CD4-positive, CD25-positive, alpha-beta regulatory T cell (primary cell): ENCODE measurements around the gene RFPL1. TPM values are rescaled to one million over a fixed set of nuclear protein-coding genes. Genes with fewer than 3 reads are reported as not detected.

ENCODE experiments used
- ATAC-seq, 2 donors: fragments of 150-1000 bp; cut with Tn5 transposase; one replicate each; pipeline ENCODE4 v1.10.0; 2021; ENCODE audit warnings: low read depth in 2 of 2, moderate number of reproducible peaks in 2 of 2, moderate library complexity in 1 of 2
- DNase-seq, 3 donors: peaks; one replicate each; pipeline versions ENCODE4 v3.0.0 to v3.0.0-alpha.2; 2012 to 2022; ENCODE audit warnings: mixed read lengths in 1 of 3
- H3K27ac ChIP-seq: one replicate; pipeline ENCODE4 v1.7.0; 2013; ENCODE audit warnings: mild to moderate bottlenecking, low read length; ENCODE audit not compliant: insufficient read depth, poor library complexity, severe bottlenecking
- H3K27me3 ChIP-seq: one replicate; pipeline ENCODE4 v1.7.0; 2013; ENCODE audit warnings: low read length; ENCODE audit not compliant: control insufficient read depth, insufficient read depth
- H3K36me3 ChIP-seq: one replicate; pipeline ENCODE4 v1.7.0; 2013; ENCODE audit warnings: mild to moderate bottlenecking, low read length, moderate library complexity; ENCODE audit not compliant: control insufficient read depth, insufficient read depth
- H3K4me1 ChIP-seq: 2 replicates; pipeline ENCODE4 v1.7.0; 2013; ENCODE audit warnings: mild to moderate bottlenecking, low read length; ENCODE audit not compliant: insufficient read depth, control insufficient read depth, poor library complexity, severe bottlenecking
- H3K4me3 ChIP-seq: one replicate; pipeline ENCODE4 v1.7.0; 2013; ENCODE audit warnings: low read depth, mild to moderate bottlenecking, low read length, moderate library complexity
- H3K9me3 ChIP-seq, 2 experiments: 1 replicate in 1 of 2; 2 replicates in 1 of 2; pipeline ENCODE4 v1.7.0; 2013; ENCODE audit warnings: low read length in 2 of 2, mild to moderate bottlenecking in 1 of 2, moderate library complexity in 1 of 2; ENCODE audit not compliant: control insufficient read depth in 2 of 2
- H3K27ac Mint-ChIP-seq, 3 donors: one replicate each; pipeline ENCODE4 v1.8.0; 2020 to 2022; ENCODE audit warnings: mild to moderate bottlenecking in 3 of 3, mixed read lengths in 3 of 3, moderate library complexity in 2 of 3
- H3K27me3 Mint-ChIP-seq: one replicate; pipeline ENCODE4 v1.8.0; 2022; ENCODE audit warnings: mild to moderate bottlenecking, mixed read lengths
- H3K36me3 Mint-ChIP-seq: one replicate; pipeline ENCODE4 v1.8.0; 2020; ENCODE audit warnings: mixed read lengths
- H3K4me1 Mint-ChIP-seq, 4 donors: one replicate each; pipeline ENCODE4 v1.8.0; 2020 to 2022; ENCODE audit warnings: mixed read lengths in 4 of 4, mild to moderate bottlenecking in 1 of 4
- H3K4me3 Mint-ChIP-seq, 4 donors: one replicate each; pipeline ENCODE4 v1.8.0; 2020 to 2022; ENCODE audit warnings: mild to moderate bottlenecking in 4 of 4, mixed read lengths in 4 of 4, moderate library complexity in 3 of 4
- H3K9me3 Mint-ChIP-seq, 7 donors: one replicate each; pipeline ENCODE4 v1.8.0; 2020 to 2022; ENCODE audit warnings: mixed read lengths in 7 of 7, mild to moderate bottlenecking in 3 of 7, moderate library complexity in 2 of 7
- polyA plus RNA-seq, 4 donors: library from polyadenylated mRNA; unstranded; fragments of 300-500 nt; fragmentation: Illumina TruSeq; gene quantifications; one replicate each; pipeline ENCODE4 v1.2.3, GENCODE V29; 2021
- total RNA-seq: library from RNA; stranded (reverse); gene quantifications from one replicate; pipeline ENCODE4 v1.2.3, GENCODE V29; 2022

Gene RFPL1
- total and polyA plus RNA-seq, 5 donors from 2014 or later = not detected

GRCh38 chr22:29427176-29427760 lies 11.1 kb upstream of the RFPL1 start:
- H3K27me3 Mint-ChIP-seq = peaks cover 37% of the 10 kb centered on the region
- DNase-seq (no peak), ATAC-seq (no peak)
- H3K4me1 Mint-ChIP-seq = no peaks in the 10 kb centered on the region
- H3K4me1 ChIP-seq = no peaks in the 10 kb centered on the region
- H3K4me3 ChIP-seq = no peak overlapping the region
- H3K36me3 ChIP-seq = no peaks in the 10 kb centered on the region
- H3K9me3 Mint-ChIP-seq = no peaks in the 10 kb centered on the region
- H3K27me3 ChIP-seq = peaks cover 10% of the 10 kb centered on the region
- no peaks in the 10 kb centered on the region for H3K36me3 Mint-ChIP-seq
- no peak overlapping the region for H3K4me3 Mint-ChIP-seq
- H3K27ac Mint-ChIP-seq = no peak overlapping the region
- H3K27ac ChIP-seq = no peak overlapping the region
- H3K9me3 ChIP-seq = no peaks in the 10 kb centered on the region

DNA sequence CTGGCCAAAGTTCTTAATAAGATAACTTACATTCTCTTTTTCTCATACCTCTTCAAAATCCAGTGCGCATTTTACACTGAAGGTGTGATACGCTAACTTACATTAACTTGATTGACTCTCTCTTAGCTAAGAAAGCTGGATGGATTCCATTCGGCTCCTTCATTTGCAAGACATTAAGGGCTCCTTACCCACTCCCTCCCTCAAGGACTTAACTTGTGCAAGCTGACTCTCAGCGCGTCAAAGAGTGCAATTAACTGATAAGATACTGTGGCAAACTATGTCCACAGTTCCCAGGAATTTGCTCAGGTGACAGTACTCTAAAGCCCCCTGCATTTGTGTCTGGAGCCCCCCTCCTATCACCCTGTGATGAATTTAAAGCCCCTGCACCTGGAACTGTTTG lies 6.4 kb upstream of the RFPL1 start:
- ATAC-seq (no peak), DNase-seq (no peak)
- no peaks in the 10 kb centered on the region for H3K4me1 Mint-ChIP-seq
- no peaks in the 10 kb centered on the region for H3K4me1 ChIP-seq
- H3K9me3 ChIP-seq = no peaks in the 10 kb centered on the region
- no peak overlapping the region for H3K4me3 ChIP-seq
- H3K4me3 Mint-ChIP-seq = no peak overlapping the region
- no peak overlapping the region for H3K27ac ChIP-seq
- peak overlapping the region in 1 of 3 donors; percentile 16 for H3K27ac Mint-ChIP-seq
- peaks cover 65% of the 10 kb centered on the region for H3K27me3 Mint-ChIP-seq
- H3K36me3 Mint-ChIP-seq = no peaks in the 10 kb centered on the region
- H3K36me3 ChIP-seq = no peaks in the 10 kb centered on the region
- peaks cover 6% of the 10 kb centered on the region for H3K27me3 ChIP-seq
- H3K9me3 Mint-ChIP-seq = no peaks in the 10 kb centered on the region

- peaks cover 61% of the 10 kb centered on the region for H3K27me3 Mint-ChIP-seq
- no peaks in the 10 kb centered on the region for H3K36me3 Mint-ChIP-seq
- Histone ChIP-seq H3K27me3 (peaks cover 6% of the 10 kb centered on the region), H3K27ac (no peak overlapping the region), H3K9me3 (no peaks in the 10 kb centered on the region), H3K4me3 (no peak overlapping the region), H3K36me3 (no peaks in the 10 kb centered on the region), H3K4me1 (no peaks in the 10 kb centered on the region)
- no peak for DNase-seq
- H3K4me3 Mint-ChIP-seq = no peak overlapping the region
- ATAC-seq = no peak
- H3K4me1 Mint-ChIP-seq = no peaks in the 10 kb centered on the region
- no peak overlapping the region for H3K27ac Mint-ChIP-seq
- no peaks in the 10 kb centered on the region for H3K9me3 Mint-ChIP-seq
These were observed 4.5 kb upstream of the RFPL1 start for GRCh38 chr22:29433856-29434255.

DNA sequence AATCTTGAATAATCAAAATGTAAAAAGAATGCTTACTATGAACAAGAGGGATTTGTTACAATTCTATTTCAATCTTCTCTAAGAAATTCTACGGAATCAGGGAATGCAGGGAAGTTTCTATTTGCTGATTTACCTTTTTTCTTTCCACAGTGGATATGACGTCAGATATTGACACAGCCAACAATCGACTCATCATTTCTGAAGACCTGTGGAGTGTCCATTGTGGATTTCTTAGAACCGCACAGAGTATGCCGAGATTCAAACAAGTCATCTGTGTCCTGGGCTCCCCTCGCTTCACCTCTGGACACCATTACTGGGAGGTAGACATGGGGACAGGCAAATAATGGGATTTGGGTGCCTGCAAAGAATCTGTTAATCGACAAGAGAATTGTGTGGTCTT lies 4.1 kb upstream of the RFPL1 start:
- Histone ChIP-seq H3K4me1 (no peaks in the 10 kb centered on the region), H3K27ac (no peak overlapping the region), H3K4me3 (no peak overlapping the region), H3K36me3 (no peaks in the 10 kb centered on the region), H3K27me3 (peaks cover 6% of the 10 kb centered on the region), H3K9me3 (no peaks in the 10 kb centered on the region)
- no peaks in the 10 kb centered on the region for H3K9me3 Mint-ChIP-seq
- H3K27me3 Mint-ChIP-seq = peaks cover 56% of the 10 kb centered on the region
- DNase-seq (no peak), ATAC-seq (no peak)
- H3K4me1 Mint-ChIP-seq = no peaks in the 10 kb centered on the region
- H3K4me3 Mint-ChIP-seq = no peak overlapping the region
- H3K27ac Mint-ChIP-seq = no peak overlapping the region
- no peaks in the 10 kb centered on the region for H3K36me3 Mint-ChIP-seq

DNA sequence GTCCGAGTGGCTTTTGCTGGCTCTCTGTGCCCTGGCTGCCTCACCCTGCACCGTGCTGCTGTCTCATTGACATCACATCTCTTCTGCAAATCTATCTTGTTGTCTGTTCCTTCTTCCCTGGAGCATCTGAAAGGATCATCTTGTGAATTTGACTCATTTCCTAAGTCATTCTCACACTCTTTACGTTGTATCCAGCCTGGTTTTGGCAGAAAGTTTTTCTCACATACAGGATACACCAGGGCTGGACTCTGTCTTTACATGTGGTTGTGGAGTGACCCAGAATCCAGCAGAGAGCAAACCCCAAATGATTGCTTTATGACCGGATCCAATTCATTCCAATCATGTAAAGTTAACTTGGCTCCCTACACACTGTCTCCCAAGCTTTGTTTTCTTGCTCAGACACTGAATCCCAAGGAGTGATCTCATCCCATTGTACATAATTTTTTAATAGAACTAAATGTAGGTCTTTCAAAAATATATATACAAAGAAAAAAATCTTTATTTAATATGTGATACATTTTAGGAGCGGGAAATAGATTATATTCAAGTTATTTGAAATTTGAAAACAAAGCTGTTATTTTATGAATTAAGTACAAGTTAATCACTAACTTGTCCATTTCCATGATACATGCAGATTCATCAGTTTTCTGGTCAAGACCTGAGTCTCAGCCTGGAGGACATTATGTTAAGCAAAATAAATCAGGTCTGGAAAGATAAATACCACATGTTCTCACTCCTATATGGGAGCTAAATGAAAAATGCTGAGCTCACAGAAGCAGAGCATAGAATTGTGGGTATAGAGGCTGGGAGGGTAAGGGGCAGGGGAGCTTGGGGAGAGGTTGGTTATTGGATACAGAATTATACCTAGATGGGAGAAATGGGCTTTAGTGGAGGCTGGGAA lies 2.9 kb upstream of the RFPL1 start:
- DNase-seq = no peak
- Mint-ChIP-seq H3K9me3 (no peaks in the 10 kb centered on the region), H3K36me3 (no peaks in the 10 kb centered on the region), H3K4me1 (no peaks in the 10 kb centered on the region), H3K27ac (no peak overlapping the region), H3K27me3 (peaks cover 51% of the 10 kb centered on the region), H3K4me3 (no peak overlapping the region)
- Histone ChIP-seq H3K9me3 (no peaks in the 10 kb centered on the region), H3K4me1 (no peaks in the 10 kb centered on the region), H3K27me3 (peaks cover 6% of the 10 kb centered on the region), H3K27ac (no peak overlapping the region), H3K4me3 (no peak overlapping the region), H3K36me3 (no peaks in the 10 kb centered on the region)
- no peak for ATAC-seq

DNA sequence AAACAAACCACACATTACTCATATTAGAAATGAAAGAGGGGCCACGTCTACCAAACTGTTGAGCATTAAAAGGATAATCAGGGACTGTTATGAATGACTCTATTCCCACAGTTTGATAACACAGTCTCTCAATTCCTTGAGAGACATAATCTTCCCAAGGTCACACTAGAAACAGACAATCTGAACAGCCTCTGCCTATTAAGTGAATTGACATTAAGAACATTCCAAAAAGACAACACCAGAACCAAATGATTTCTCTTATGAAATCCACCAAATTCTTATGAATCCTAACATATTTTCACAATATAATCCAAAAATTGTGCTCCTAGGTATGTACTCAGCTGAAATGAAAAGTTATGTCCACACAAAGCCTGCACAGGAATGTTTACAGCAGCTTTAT lies 4.6 kb downstream of the RFPL1 start:
- H3K4me3 Mint-ChIP-seq = no peak overlapping the region
- Histone ChIP-seq H3K4me1 (no peaks in the 10 kb centered on the region), H3K27ac (no peak overlapping the region), H3K36me3 (no peaks in the 10 kb centered on the region), H3K27me3 (peaks cover 2% of the 10 kb centered on the region), H3K9me3 (no peaks in the 10 kb centered on the region), H3K4me3 (no peak overlapping the region)
- no peak overlapping the region for H3K27ac Mint-ChIP-seq
- peaks cover 20% of the 10 kb centered on the region for H3K27me3 Mint-ChIP-seq
- H3K36me3 Mint-ChIP-seq = no peaks in the 10 kb centered on the region
- no peaks in the 10 kb centered on the region for H3K9me3 Mint-ChIP-seq
- DNase-seq = no peak
- H3K4me1 Mint-ChIP-seq = no peaks in the 10 kb centered on the region
- ATAC-seq = no peak

- H3K9me3 Mint-ChIP-seq = no peaks in the 10 kb centered on the region
- no peaks in the 10 kb centered on the region for H3K36me3 Mint-ChIP-seq
- H3K4me3 ChIP-seq = no peak overlapping the region
- H3K4me1 ChIP-seq = no peaks in the 10 kb centered on the region
- H3K4me3 Mint-ChIP-seq = no peak overlapping the region
- no peak overlapping the region for H3K27ac Mint-ChIP-seq
- no peaks in the 10 kb centered on the region for H3K4me1 Mint-ChIP-seq
- DNase-seq = no peak
- no peaks in the 10 kb centered on the region for H3K9me3 ChIP-seq
- peaks cover 2% of the 10 kb centered on the region for H3K27me3 ChIP-seq
- H3K27me3 Mint-ChIP-seq = peaks cover 20% of the 10 kb centered on the region
- no peak overlapping the region for H3K27ac ChIP-seq
- no peaks in the 10 kb centered on the region for H3K36me3 ChIP-seq
- no peak for ATAC-seq
These were observed 5.1 kb downstream of the RFPL1 start for GRCh38 chr22:29443452-29443851.
